ENCODE measurements around the gene SEC23B.

SEC23B gene

GRCh38 chr20:18596270-18596669 lies 88.5 kb downstream of the SEC23B start:
- Mint-ChIP-seq H3K4me1 (no peaks in the 10 kb centered on the region), H3K27ac (no peak overlapping the region), H3K9me3 (no peaks in the 10 kb centered on the region), H3K27me3 (no peaks in the 10 kb centered on the region), H3K4me3 (no peak overlapping the region), H3K36me3 (peaks cover 12% of the 10 kb centered on the region)

GRCh38 chr20:18609741-18610140 lies 102.0 kb downstream of the SEC23B start:
- no peaks in the 10 kb centered on the region for H3K9me3 Mint-ChIP-seq
- no peaks in the 10 kb centered on the region for H3K4me1 Mint-ChIP-seq
- H3K27ac Mint-ChIP-seq, result no peak overlapping the region
- H3K36me3 Mint-ChIP-seq, result peaks cover 3% of the 10 kb centered on the region
- no peak overlapping the region for H3K4me3 Mint-ChIP-seq
- H3K27me3 Mint-ChIP-seq, result no peaks in the 10 kb centered on the region

Data from activated naive CD4-positive, alpha-beta T cell treated with anti-CD3 and anti-CD28 coated beads, Interleukin-2, amount 50 U/mL, for 24 hours (primary cell).